ENCODE measurements around the gene HIGD1B.

The HIGD1B gene

DNA sequence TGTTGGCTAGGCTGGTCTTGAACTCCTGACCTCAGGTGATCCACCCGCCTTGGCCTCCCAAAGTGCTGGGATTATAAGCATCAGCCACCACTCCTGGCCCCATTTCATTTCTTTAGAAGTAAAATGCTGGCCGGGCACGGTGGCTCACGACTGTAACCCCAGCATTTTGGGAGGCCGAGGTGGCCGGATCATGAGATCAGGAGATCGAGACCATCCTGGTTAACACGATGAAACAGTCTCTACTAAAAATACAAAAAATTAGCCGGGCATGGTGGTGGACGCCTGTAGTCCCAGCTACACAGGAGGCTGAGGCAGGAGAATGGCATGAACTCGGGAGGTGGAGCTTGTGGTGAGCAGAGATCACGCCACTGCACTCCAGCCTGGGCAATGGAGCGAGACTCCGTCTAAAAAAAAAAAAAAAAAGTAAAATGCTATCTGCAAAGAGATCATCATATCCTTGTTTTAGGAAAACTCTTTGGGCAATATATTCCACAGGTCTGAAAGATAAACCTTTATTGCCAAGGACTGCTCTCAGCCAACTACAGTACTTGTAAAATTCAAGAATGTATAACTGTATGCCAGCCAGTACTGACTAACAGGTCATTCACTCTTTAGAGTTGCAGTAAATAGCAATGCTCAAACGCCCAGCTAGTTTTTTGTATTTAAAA lies 21.4 kb upstream of the HIGD1B start:
- H3K36me3 Mint-ChIP-seq (ENCODE audit: low read depth), result peaks cover 3% of the 10 kb centered on the region
- H3K4me3 Mint-ChIP-seq, result no peak overlapping the region
- TF ChIP-seq, protein P1, sequence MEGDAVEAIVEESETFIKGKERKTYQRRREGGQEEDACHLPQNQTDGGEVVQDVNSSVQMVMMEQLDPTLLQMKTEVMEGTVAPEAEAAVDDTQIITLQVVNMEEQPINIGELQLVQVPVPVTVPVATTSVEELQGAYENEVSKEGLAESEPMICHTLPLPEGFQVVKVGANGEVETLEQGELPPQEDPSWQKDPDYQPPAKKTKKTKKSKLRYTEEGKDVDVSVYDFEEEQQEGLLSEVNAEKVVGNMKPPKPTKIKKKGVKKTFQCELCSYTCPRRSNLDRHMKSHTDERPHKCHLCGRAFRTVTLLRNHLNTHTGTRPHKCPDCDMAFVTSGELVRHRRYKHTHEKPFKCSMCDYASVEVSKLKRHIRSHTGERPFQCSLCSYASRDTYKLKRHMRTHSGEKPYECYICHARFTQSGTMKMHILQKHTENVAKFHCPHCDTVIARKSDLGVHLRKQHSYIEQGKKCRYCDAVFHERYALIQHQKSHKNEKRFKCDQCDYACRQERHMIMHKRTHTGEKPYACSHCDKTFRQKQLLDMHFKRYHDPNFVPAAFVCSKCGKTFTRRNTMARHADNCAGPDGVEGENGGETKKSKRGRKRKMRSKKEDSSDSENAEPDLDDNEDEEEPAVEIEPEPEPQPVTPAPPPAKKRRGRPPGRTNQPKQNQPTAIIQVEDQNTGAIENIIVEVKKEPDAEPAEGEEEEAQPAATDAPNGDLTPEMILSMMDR (IDR thresholded peaks at IDR 0.05; ENCODE audit: unreplicated experiment in 3 of 3), result no peak
- H3K27me3 Mint-ChIP-seq (ENCODE audit: low read depth), result no peaks in the 10 kb centered on the region
- H3K27ac Mint-ChIP-seq, result no peak overlapping the region
- no peaks in the 10 kb centered on the region for H3K9me3 Mint-ChIP-seq
- H3K4me1 Mint-ChIP-seq, result peaks cover 12% of the 10 kb centered on the region

DNA sequence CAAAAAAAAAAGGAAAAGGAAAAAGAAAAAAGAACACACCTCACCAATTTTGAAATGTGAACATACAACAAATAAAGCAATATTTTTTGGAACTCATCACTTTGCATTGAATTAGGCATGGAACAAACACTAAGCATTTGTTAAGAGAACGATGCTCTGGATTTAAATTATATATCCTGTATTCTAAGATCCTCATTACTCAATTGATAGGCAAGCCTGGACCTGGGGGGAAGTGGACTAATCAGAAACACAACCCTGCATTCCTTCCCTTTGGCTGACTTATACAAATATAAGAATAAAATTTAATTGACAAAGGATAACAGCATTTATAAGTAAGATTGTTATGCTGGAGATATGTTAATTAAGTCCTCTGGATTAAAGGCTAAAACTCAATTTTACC lies 19.8 kb upstream of the HIGD1B start:
- Mint-ChIP-seq H3K9me3 (no peaks in the 10 kb centered on the region), H3K27me3 (ENCODE audit: low read depth) (no peaks in the 10 kb centered on the region), H3K27ac (no peak overlapping the region), H3K4me1 (peaks cover 12% of the 10 kb centered on the region), H3K4me3 (peak overlapping the region; percentile 70 to 98 (median 86)), H3K36me3 (ENCODE audit: low read depth) (no peaks in the 10 kb centered on the region)
- TF ChIP-seq, protein P1 (IDR thresholded peaks at IDR 0.05; ENCODE audit: unreplicated experiment in 3 of 3), result no peak

DNA sequence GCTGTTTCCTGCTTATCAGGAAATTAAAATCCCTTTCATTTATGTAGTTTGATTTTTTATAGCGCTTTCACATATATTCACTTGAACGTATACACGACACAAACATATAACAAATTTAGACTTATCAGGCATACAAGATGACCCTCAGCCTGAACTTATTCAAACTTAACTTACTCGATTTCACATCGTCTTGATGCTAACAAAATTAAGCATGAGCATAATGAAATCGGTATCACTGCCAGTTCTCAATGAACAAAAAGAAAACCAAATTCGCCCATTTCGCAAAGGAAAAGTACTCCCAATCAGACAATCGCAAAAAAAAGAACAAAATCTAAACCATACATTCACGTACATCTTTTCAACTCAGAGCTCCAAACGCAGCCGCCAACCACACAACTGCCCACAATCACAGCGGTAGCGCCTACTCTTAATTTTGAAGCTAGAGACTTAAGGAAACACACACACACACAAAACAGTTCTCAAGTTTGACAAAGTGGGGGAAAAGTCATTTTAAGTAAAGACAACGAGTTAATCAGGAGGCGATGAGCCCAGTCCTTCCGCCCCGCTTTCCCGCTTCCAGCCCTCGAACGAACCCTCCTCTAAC lies 18.7 kb upstream of the HIGD1B start:
- H3K27me3 Mint-ChIP-seq (ENCODE audit: low read depth), result no peaks in the 10 kb centered on the region
- H3K9me3 Mint-ChIP-seq, result no peaks in the 10 kb centered on the region
- H3K27ac Mint-ChIP-seq, result peak overlapping the region; percentile 91 to 94 (median 91)
- peak overlapping the region; percentile 86 to 98 (median 95) for H3K4me3 Mint-ChIP-seq
- peaks cover 12% of the 10 kb centered on the region for H3K4me1 Mint-ChIP-seq
- H3K36me3 Mint-ChIP-seq (ENCODE audit: low read depth), result no peaks in the 10 kb centered on the region
- TF ChIP-seq, protein P1 (IDR thresholded peaks at IDR 0.05; ENCODE audit: unreplicated experiment in 3 of 3), result no peak

DNA sequence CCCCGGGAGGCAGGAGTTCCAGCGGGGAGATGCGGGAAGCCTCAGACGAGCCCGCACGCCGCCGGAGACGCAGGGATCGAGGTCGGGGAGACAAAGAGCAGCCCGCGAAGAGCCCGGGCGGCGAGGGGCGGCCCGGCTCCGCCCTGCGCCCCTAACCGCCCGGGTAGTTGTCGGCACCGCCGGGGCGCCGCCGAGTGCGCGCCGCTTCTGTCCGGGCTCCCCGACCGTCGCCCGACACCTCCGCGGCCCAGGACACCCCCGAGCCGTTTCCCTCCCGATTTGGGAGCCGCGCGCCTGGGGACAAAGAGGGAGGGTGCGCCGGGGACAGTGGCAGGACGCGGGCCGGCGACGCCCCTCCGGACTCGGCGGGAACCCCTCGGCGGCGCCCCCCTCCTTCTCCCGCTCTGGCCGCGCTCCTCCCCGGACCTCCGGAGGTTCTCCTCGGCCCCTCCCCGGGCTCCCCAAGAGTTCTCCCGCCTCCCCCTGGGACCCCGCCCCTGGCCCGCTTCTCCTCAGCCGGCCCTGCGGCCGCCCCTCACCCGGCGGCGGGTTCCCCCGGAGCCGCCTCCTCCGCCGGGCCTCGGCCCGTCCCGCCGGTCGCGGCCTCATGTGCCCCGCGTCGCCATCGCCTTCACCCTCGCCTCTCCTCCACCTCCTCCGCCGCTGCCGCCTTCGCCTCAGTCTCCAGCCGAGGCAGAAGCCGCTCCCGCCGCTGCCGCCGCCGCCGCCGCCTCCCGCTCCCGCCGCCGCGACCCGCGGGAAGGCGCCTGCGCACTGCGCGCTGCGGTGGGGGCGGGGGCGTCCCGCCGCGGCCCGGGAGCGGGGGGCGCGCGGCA lies 17.9 kb upstream of the HIGD1B start, which contains the start of gene GJC1:
GJC1 (minus strand) TSS at position 765 of the 836 bp plus-strand sequence. CDS start 24,470 bp downstream, outside the sequence.
- TF ChIP-seq, protein P1 (IDR thresholded peaks at IDR 0.05; ENCODE audit: unreplicated experiment in 3 of 3), result no peak
- H3K4me3 Mint-ChIP-seq, result peak within 1 kb of the TSS; percentile 90 to 98 (median 95)
- H3K27me3 Mint-ChIP-seq (ENCODE audit: low read depth), result no peaks in the 10 kb centered on the region
- H3K4me1 Mint-ChIP-seq, result peaks cover 12% of the 10 kb centered on the region
- H3K36me3 Mint-ChIP-seq (ENCODE audit: low read depth), result no peaks in the 10 kb centered on the region
- no peaks in the 10 kb centered on the region for H3K9me3 Mint-ChIP-seq
- peak within 1 kb of the TSS; percentile 91 to 97 (median 93) for H3K27ac Mint-ChIP-seq

DNA sequence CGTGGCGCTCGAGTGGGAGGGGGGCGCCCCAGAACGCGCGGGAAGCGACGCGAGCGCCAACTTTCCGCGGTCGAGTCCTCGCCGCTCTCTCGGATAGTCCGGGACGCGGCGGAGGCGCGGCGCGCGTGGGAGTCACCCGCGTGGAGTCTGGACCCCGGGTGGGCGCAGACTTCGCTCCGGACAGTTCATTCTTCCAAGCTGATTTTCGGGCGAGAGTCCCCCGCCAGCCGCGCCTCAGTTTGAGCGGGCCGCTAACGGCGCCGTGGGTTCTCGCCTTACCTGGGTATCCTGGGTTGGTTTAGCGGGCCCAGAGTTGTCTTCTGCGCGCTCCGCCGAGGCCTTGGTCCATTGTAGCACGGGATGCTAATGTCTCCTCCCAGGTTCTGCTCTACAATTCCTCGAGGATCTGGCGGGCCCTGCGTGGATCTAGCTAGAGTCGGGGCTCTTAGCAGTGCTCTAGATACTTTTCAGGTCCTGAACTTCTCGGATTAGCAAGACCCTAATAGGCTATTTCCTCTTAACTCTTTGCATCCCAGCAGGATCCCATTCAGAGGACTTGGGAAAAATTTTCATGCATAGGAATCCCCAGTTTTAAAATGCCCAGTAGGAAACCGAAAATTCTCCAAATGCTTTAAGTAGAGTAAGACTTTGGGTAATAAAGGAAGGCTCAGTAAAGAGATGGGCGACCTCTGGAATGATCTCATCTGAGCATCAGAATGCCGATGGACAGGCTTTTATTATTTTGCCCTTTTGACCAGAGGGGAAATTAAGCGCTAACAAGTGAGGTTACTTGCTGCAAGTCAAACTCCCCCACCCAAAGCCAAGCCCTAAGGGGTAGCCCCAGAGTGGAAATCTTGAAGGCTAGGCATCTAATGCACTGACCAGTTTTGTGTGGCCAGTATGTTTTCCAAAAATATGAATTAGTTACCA lies 17.1 kb upstream of the HIGD1B start:
- peak overlapping the region; percentile 90 to 94 (median 92) for H3K4me3 Mint-ChIP-seq
- TF ChIP-seq, protein P1 (IDR thresholded peaks at IDR 0.05; ENCODE audit: unreplicated experiment in 3 of 3), result no peak
- H3K9me3 Mint-ChIP-seq, result no peaks in the 10 kb centered on the region
- peak overlapping the region; percentile 90 to 97 (median 93) for H3K27ac Mint-ChIP-seq
- peaks cover 12% of the 10 kb centered on the region for H3K4me1 Mint-ChIP-seq
- no peaks in the 10 kb centered on the region for H3K36me3 Mint-ChIP-seq (ENCODE audit: low read depth)
- no peaks in the 10 kb centered on the region for H3K27me3 Mint-ChIP-seq (ENCODE audit: low read depth)
